Chondrocyte (in vitro differentiated cells): ENCODE measurements around the gene HS2ST1. TPM values are rescaled to one million over a fixed set of nuclear protein-coding genes. Genes with fewer than 3 reads are reported as not detected.

Experiments used
- DNase-seq: peaks from one replicate; pipeline ENCODE4 v3.0.0; 2021; ENCODE audit warnings: mixed read lengths, low spot score
- H3K27ac Mint-ChIP-seq: one replicate; pipeline ENCODE4 v1.8.0; 2021; ENCODE audit warnings: mild to moderate bottlenecking, moderate library complexity, mixed read lengths; ENCODE audit not compliant: unreplicated experiment
- H3K27me3 Mint-ChIP-seq: 2 replicates; pipeline ENCODE4 v1.8.0; 2021; ENCODE audit warnings: low read depth, mixed read lengths
- H3K36me3 Mint-ChIP-seq: 2 replicates; pipeline ENCODE4 v1.8.0; 2021; ENCODE audit warnings: low read depth, mixed read lengths
- H3K4me1 Mint-ChIP-seq: 2 replicates; pipeline ENCODE4 v1.8.0; 2021; ENCODE audit warnings: low read depth, mild to moderate bottlenecking, mixed read lengths
- H3K4me3 Mint-ChIP-seq: one replicate; pipeline ENCODE4 v1.8.0; 2021; ENCODE audit warnings: mild to moderate bottlenecking, moderate library complexity, mixed read lengths; ENCODE audit not compliant: unreplicated experiment
- H3K9me3 Mint-ChIP-seq: 2 replicates; pipeline ENCODE4 v1.8.0; 2021; ENCODE audit warnings: low read depth, mixed read lengths
- CTCF ChIP-seq: fragments of 200-600 bp; sonication (generic); IDR thresholded peaks from 2 replicates; pipeline ENCODE4 v1.5.0; 2021; ENCODE audit warnings: antibody characterized with exemption, mild to moderate bottlenecking, moderate library complexity
- total RNA-seq: library from RNA; stranded (reverse); gene quantifications from 3 replicates; pipeline ENCODE4 v1.2.1, GENCODE V29; 2021

HS2ST1 gene
- total RNA-seq, 1 donor from 2014 or later = 26.7 TPM

- Mint-ChIP-seq H3K4me3 (no peak overlapping the region), H3K27me3 (no peaks in the 10 kb centered on the region), H3K27ac (no peak overlapping the region), H3K4me1 (peaks cover 5% of the 10 kb centered on the region), H3K9me3 (peaks cover 4% of the 10 kb centered on the region), H3K36me3 (peaks cover 4% of the 10 kb centered on the region)
- no peak for DNase-seq
- no peak for TF ChIP-seq CTCF
Observed at GRCh38 chr1:87106144-87106543, 191.7 kb downstream of the HS2ST1 start.

- H3K4me3 Mint-ChIP-seq = no peak overlapping the region
- no peak overlapping the region for H3K27ac Mint-ChIP-seq
- H3K27me3 Mint-ChIP-seq = no peaks in the 10 kb centered on the region
- no peak for DNase-seq
- peaks cover 5% of the 10 kb centered on the region for H3K4me1 Mint-ChIP-seq
- no peaks in the 10 kb centered on the region for H3K36me3 Mint-ChIP-seq
- no peak for TF ChIP-seq CTCF
- no peaks in the 10 kb centered on the region for H3K9me3 Mint-ChIP-seq
Observed at GRCh38 chr1:87106867-87107266, 192.4 kb downstream of the HS2ST1 start.

GRCh38 chr1:87108228-87108627 is 193.8 kb downstream of the HS2ST1 start:
- Mint-ChIP-seq H3K27ac (no peak overlapping the region), H3K4me1 (peaks cover 5% of the 10 kb centered on the region), H3K9me3 (no peaks in the 10 kb centered on the region), H3K4me3 (no peak overlapping the region), H3K36me3 (no peaks in the 10 kb centered on the region), H3K27me3 (no peaks in the 10 kb centered on the region)
- TF ChIP-seq CTCF = no peak
- no peak for DNase-seq

- TF ChIP-seq CTCF = no peak
- H3K4me3 Mint-ChIP-seq = no peak overlapping the region
- H3K9me3 Mint-ChIP-seq = no peaks in the 10 kb centered on the region
- H3K36me3 Mint-ChIP-seq = no peaks in the 10 kb centered on the region
- peaks cover 5% of the 10 kb centered on the region for H3K4me1 Mint-ChIP-seq
- no peaks in the 10 kb centered on the region for H3K27me3 Mint-ChIP-seq
- H3K27ac Mint-ChIP-seq = no peak overlapping the region
- DNase-seq = no peak
Observed at GRCh38 chr1:87108814-87109411, 194.5 kb downstream of the HS2ST1 start.

- Mint-ChIP-seq H3K36me3 (no peaks in the 10 kb centered on the region), H3K27ac (no peak overlapping the region), H3K4me1 (peaks cover 11% of the 10 kb centered on the region), H3K4me3 (no peak overlapping the region), H3K9me3 (no peaks in the 10 kb centered on the region), H3K27me3 (no peaks in the 10 kb centered on the region)
- DNase-seq = no peak
- TF ChIP-seq CTCF = no peak
Observed at GRCh38 chr1:87111659-87112371, 197.4 kb downstream of the HS2ST1 start.
